SK-N-SH (cell line): ENCODE results near the gene CDKL2. TPM values are rescaled to one million over a fixed set of nuclear protein-coding genes. Genes with fewer than 3 reads are reported as not detected.
"Not testable (repeated sequence)": the region's sequence is repeated elsewhere in the genome, so short reads cannot be mapped to it uniquely, and the experiment has no call there.

Experiments
- CTCF ChIA-PET: fragments of 300-600, 350-600 bp; formaldehyde crosslinking; extraction: SDS; loops from one replicate; lab custom pipeline; 2021; lab: Yijun Ruan, JAX
- POLR2A ChIA-PET: fragments of 350-600 bp; sonication (Branson Sonifier 250); formaldehyde crosslinking; extraction: SDS; loops from one replicate; lab custom pipeline; 2020; ENCODE audit warnings: antibody characterized with exemption, inconsistent platforms; lab: Yijun Ruan, JAX
- DNase-seq: peaks from one replicate; pipeline ENCODE4 v3.0.0; 2012
- H2AFZ ChIP-seq: fragments of 200-600 bp; sonication (generic); 2 replicates; pipeline ENCODE4 v1.8.1; 2016; ENCODE audit warnings: antibody characterized with exemption, mild to moderate bottlenecking, low read depth
- H3F3A ChIP-seq: fragments of 200-600 bp; sonication (generic); replicated peaks from 2 replicates; pipeline ENCODE3; 2016; ENCODE audit warnings: antibody characterized with exemption, mild to moderate bottlenecking; ENCODE audit not compliant: insufficient read depth
- H3K27ac ChIP-seq, 2 experiments: fragments of 200-500 bp in 1 of 2; fragments of 200-600 bp in 1 of 2; sonication (Bioruptor generic) in 1 of 2; sonication (generic), shearing (Covaris generic) in 1 of 2; 2 replicates each; pipeline versions ENCODE4 v1.5.1 to v1.6.1; 2014 to 2016; ENCODE audit warnings: low read depth in 2 of 2, inconsistent platforms in 1 of 2, low read length in 1 of 2, mild to moderate bottlenecking in 1 of 2, mixed read lengths in 1 of 2
- H3K27me3 ChIP-seq: fragments of 200-600 bp; sonication (generic), shearing (Covaris generic); 2 replicates; pipeline ENCODE4 v1.6.1; 2016; ENCODE audit warnings: mixed run types; ENCODE audit not compliant: insufficient read depth
- H3K36me3 ChIP-seq, 2 experiments: fragments of 200-500 bp in 1 of 2; fragments of 200-600 bp in 1 of 2; sonication (Bioruptor generic) in 1 of 2; sonication (generic) in 1 of 2; replicated peaks in 1 of 2; 2 replicates each; pipeline versions ENCODE3 to v1.5.1; 2014 to 2016; ENCODE audit warnings: low read length in 1 of 2, mild to moderate bottlenecking in 1 of 2; ENCODE audit not compliant: insufficient read depth in 2 of 2, control insufficient read depth in 1 of 2
- H3K4me1 ChIP-seq, 2 experiments: fragments of 200-500 bp in 1 of 2; fragments of 200-600 bp in 1 of 2; sonication (Bioruptor generic) in 1 of 2; sonication (generic), shearing (Covaris generic) in 1 of 2; 2 replicates each; pipeline versions ENCODE4 v1.5.1 to v1.6.1; 2014 to 2016; ENCODE audit warnings: low read depth in 1 of 2, low read length in 1 of 2, mixed run types in 1 of 2; ENCODE audit not compliant: insufficient read depth in 2 of 2, control insufficient read depth in 1 of 2
- H3K4me2 ChIP-seq: fragments of 200-600 bp; sonication (generic), shearing (Covaris generic); 2 replicates; pipeline ENCODE4 v1.6.1; 2017; ENCODE audit warnings: mixed run types
- H3K4me3 ChIP-seq, 2 experiments: fragments of 200-500 bp in 1 of 2; fragments of 200-600 bp in 1 of 2; sonication (Bioruptor generic) in 1 of 2; sonication (generic), shearing (Covaris generic) in 1 of 2; 2 replicates each; pipeline versions ENCODE4 v1.5.1 to v1.8.1; 2014 to 2016; ENCODE audit warnings: low read depth in 2 of 2, inconsistent platforms in 1 of 2, low read length in 1 of 2, mild to moderate bottlenecking in 1 of 2, mixed read lengths in 1 of 2, moderate library complexity in 1 of 2
- H3K79me2 ChIP-seq: fragments of 200-600 bp; sonication (generic); 2 replicates; pipeline ENCODE4 v1.8.1; 2017; ENCODE audit warnings: mild to moderate bottlenecking; ENCODE audit not compliant: insufficient read depth
- H3K9ac ChIP-seq: fragments of 200-600 bp; sonication (generic); 2 replicates; pipeline ENCODE4 v1.6.1; 2017; ENCODE audit warnings: mixed run types
- H3K9me2 ChIP-seq: fragments of 200-600 bp; sonication (generic); 2 replicates; pipeline ENCODE4 v1.6.1; 2017; ENCODE audit warnings: mixed run types
- H3K9me3 ChIP-seq: fragments of 200-600 bp; sonication (generic); 2 replicates; pipeline ENCODE4 v1.6.1; 2017; ENCODE audit warnings: mixed run types, mild to moderate bottlenecking, moderate library complexity
- H4K20me1 ChIP-seq: fragments of 200-600 bp; sonication (generic); 2 replicates; pipeline ENCODE4 v1.6.1; 2017; ENCODE audit warnings: mild to moderate bottlenecking, mixed run types; ENCODE audit not compliant: insufficient read depth
- WGBS: methylation state at CpG from one replicate; pipeline ENCODE4 v1.1.6; 2017; ENCODE audit warnings: low lambda C conversion rate; 5-methylcytosine and 5-hydroxymethylcytosine counted together
- polyA plus RNA-seq, 3 experiments: library from polyadenylated mRNA; depleted of rRNA; stranded (reverse); fragments of >200 nt; gene quantifications; 2 replicates each; pipeline ENCODE4 v1.2.3, GENCODE V29; 2012

CDKL2 gene
- polyA plus RNA-seq, 1 of the 3 experiments (the other 2 are of a cell fraction) = 0.41 TPM

DNA sequence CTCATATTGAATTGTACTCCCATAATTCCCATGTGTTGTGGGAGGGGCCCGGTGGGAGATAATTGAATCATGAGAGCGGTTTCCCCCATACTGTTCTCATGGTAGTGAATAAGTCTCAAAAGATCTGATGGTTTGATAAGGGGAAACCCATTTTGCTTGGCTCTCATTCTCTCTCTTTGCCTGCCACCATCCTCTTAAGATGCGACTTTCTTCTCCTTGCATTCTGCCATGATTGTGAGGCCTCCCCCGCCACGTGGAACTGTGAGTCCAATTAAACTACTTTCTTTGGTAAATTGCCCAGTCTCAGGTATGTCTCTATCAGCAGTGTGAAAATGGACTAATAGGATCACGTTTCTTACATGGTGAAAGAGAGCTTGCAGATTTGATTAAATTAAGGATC is 93.0 kb downstream of the CDKL2 start:
- H3K27me3 ChIP-seq, H3K79me2 ChIP-seq, H3K4me3 ChIP-seq, H2AFZ ChIP-seq, H3K4me2 ChIP-seq, H3K27ac ChIP-seq, H3K9me2 ChIP-seq, H3K9ac ChIP-seq, H3K36me3 ChIP-seq, H3F3A ChIP-seq, H4K20me1 ChIP-seq, CTCF ChIA-PET, H3K4me1 ChIP-seq, DNase-seq, POLR2A ChIA-PET, H3K9me3 ChIP-seq: not testable (repeated sequence)
- 86% methylated on average over 6 of the region's 6 CpGs for WGBS

DNA sequence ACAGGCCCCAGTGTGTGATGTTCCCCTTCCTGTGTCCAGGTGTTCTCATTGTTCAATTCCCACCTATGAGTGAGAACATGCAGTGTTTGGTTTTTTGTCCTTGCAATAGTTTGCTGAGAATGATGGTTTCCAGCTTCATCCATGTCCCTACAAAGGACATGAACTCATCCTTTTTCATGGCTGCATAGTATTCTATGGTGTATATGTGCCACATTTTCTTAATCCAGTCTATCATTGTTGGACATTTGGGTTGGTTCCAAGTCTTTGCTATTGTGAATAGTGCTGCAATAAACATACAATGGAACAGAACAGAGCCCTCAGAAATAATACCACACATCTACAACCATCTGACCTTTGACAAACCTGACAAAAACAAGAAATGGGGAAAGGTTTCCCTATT is 96.4 kb downstream of the CDKL2 start:
- H3K9me3 ChIP-seq, H3K9me2 ChIP-seq, POLR2A ChIA-PET, H3K27ac ChIP-seq, H3K4me2 ChIP-seq, H3F3A ChIP-seq, DNase-seq, H4K20me1 ChIP-seq, H3K27me3 ChIP-seq, H3K4me1 ChIP-seq, H3K79me2 ChIP-seq, CTCF ChIA-PET, H2AFZ ChIP-seq, H3K4me3 ChIP-seq, H3K9ac ChIP-seq: not testable (repeated sequence)
- H3K36me3 ChIP-seq = peaks cover 24 to 29% of the 10 kb centered on the region in 2 experiments

DNA sequence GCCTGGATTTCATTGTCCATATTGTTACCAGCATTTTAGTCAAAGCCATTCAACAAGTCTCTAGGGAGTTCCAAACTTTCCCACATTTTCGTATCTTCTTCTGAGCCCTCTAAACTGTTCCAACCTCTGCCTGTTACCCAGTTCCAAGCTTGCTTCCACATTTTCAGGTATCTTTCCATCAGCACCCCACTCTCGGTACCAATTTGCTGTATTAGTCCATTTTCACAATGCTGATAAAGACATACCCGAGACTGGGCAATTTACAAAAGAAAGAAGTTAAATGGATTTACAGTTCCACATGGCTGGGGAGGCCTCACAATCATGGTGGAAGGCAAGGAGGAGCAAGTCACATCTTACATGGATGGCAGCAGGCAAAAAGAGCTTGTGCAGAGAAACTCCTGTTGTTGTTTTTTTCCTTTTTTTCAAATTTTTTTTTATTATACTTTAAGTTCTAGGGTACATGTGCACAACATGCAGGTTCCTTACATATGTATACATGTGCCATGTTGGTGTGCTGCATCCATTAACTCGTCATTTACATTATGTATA is 96.9 kb downstream of the CDKL2 start:
- H3K27me3 ChIP-seq, H3K9me3 ChIP-seq, H4K20me1 ChIP-seq, CTCF ChIA-PET, H2AFZ ChIP-seq, H3K79me2 ChIP-seq, H3K4me3 ChIP-seq, H3K4me2 ChIP-seq, H3K4me1 ChIP-seq, H3K27ac ChIP-seq, POLR2A ChIA-PET, DNase-seq, H3K9ac ChIP-seq, H3F3A ChIP-seq, H3K9me2 ChIP-seq: not testable (repeated sequence)
- peaks cover 26 to 34% of the 10 kb centered on the region in 2 experiments for H3K36me3 ChIP-seq
- 93% methylated on average over 4 of the region's 4 CpGs for WGBS

DNA sequence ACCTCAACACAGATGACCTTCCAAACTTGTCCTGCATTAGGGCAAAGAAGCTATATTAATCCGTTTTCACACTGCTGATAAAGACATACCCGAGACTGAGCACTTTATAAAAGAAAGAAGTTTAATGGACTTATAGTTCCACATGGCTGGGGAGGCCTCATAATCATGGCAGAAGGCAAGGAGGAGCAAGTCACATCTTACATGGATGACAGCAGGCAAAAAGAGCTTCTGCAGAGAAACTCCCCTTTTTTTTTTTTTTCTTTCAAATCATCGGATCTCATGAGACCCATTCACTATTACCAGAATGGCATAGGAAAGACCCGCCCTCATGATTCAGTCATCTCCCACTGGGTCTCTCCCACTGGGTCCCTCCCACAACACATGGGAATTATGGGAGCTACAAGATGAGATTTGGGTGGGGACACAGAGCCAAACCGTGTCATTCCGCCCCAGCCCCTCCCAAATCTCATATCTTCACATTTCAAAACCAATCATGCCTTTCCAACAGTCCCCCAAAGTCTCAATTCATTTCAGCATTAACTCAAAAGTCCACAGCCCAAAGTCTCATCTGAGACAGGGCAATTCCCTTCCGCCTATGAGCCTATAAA is 98.7 kb downstream of the CDKL2 start:
- H3K9me2 ChIP-seq, H4K20me1 ChIP-seq, H3K27me3 ChIP-seq, DNase-seq, H3K4me2 ChIP-seq, H3K79me2 ChIP-seq, H2AFZ ChIP-seq, CTCF ChIA-PET, H3F3A ChIP-seq, H3K9me3 ChIP-seq, H3K27ac ChIP-seq, H3K9ac ChIP-seq, H3K4me1 ChIP-seq, H3K4me3 ChIP-seq: not testable (repeated sequence)
- WGBS = 85% methylated on average over 7 of the region's 7 CpGs
- H3K36me3 ChIP-seq = peaks cover 44 to 52% of the 10 kb centered on the region in 2 experiments
- POLR2A ChIA-PET = interaction anchor here (0.6 kb wide), 1 partner anchor 61 kb away, joined by 3 read pairs; no protein-coding TSS in a partner anchor
